ENCODE results near the gene CIB1.

The CIB1 gene

GRCh38 chr15:90232941-90233386, 777 bp downstream of the CIB1 start:
- Histone ChIP-seq H3K27ac (peak overlapping the region; percentile 92 to 96), H3K36me3 (peaks cover 20 to 57% (median 43%) of the 10 kb centered on the region in 3 donors), H3K4me1 (peaks cover 0 to 41% (median 25%) of the 10 kb centered on the region in 4 donors), H3K4me3 (peak overlapping the region; percentile 80 to 97), H3K9me3 (no peaks in the 10 kb centered on the region), H3K27me3 (no peaks in the 10 kb centered on the region)
- no peak for TF ChIP-seq CTCF (IDR thresholded peaks at IDR 0.05)
- intact Hi-C loops (cut with DNase I; ENCODE audit: low total_unique reads), result no loop called here
- no peak for DNase-seq

- Histone ChIP-seq H3K4me1 (peaks cover 0 to 41% (median 25%) of the 10 kb centered on the region in 4 donors), H3K4me3 (peak overlapping the region in 1 of 2 donors; percentile 97), H3K36me3 (peaks cover 28 to 57% (median 43%) of the 10 kb centered on the region in 3 donors), H3K9me3 (no peaks in the 10 kb centered on the region), H3K27ac (peak overlapping the region; percentile 92 to 96), H3K27me3 (no peaks in the 10 kb centered on the region)
- no peak for TF ChIP-seq CTCF (IDR thresholded peaks at IDR 0.05)
- no peak for DNase-seq
- intact Hi-C loops (cut with DNase I; ENCODE audit: low total_unique reads), result no loop called here
Observed at GRCh38 chr15:90232196-90232595, 1.5 kb downstream of the CIB1 start.

GRCh38 chr15:90231028-90232017, 2.4 kb downstream of the CIB1 start:
- Histone ChIP-seq H3K4me3 (no peak overlapping the region), H3K36me3 (peaks cover 37 to 58% (median 51%) of the 10 kb centered on the region in 3 donors), H3K27ac (peak overlapping the region in 1 of 2 donors; percentile 20), H3K9me3 (no peaks in the 10 kb centered on the region), H3K4me1 (peaks cover 0 to 41% (median 25%) of the 10 kb centered on the region in 4 donors), H3K27me3 (no peaks in the 10 kb centered on the region)
- TF ChIP-seq CTCF (IDR thresholded peaks at IDR 0.05), result no peak
- intact Hi-C loops (cut with DNase I; ENCODE audit: low total_unique reads), result no loop called here
- DNase-seq, result peak in 1 of 2 donors; percentile 51

GRCh38 chr15:90230610-90231009, 3.1 kb downstream of the CIB1 start:
- no peak overlapping the region for H3K4me3 ChIP-seq
- H3K36me3 ChIP-seq, result peaks cover 44 to 60% (median 58%) of the 10 kb centered on the region in 3 donors
- DNase-seq, result no peak
- no peaks in the 10 kb centered on the region for H3K9me3 ChIP-seq
- peaks cover 0 to 41% (median 25%) of the 10 kb centered on the region in 4 donors for H3K4me1 ChIP-seq
- no peak overlapping the region for H3K27ac ChIP-seq
- intact Hi-C loops (cut with DNase I; ENCODE audit: low total_unique reads), result no loop called here
- TF ChIP-seq CTCF (IDR thresholded peaks at IDR 0.05), result no peak
- no peaks in the 10 kb centered on the region for H3K27me3 ChIP-seq

GRCh38 chr15:90230071-90230494, 3.7 kb downstream of the CIB1 start:
- Histone ChIP-seq H3K4me1 (peaks cover 0 to 41% (median 24%) of the 10 kb centered on the region in 4 donors), H3K36me3 (peaks cover 49 to 65% (median 63%) of the 10 kb centered on the region in 3 donors), H3K9me3 (no peaks in the 10 kb centered on the region), H3K27ac (no peak overlapping the region), H3K27me3 (no peaks in the 10 kb centered on the region), H3K4me3 (no peak overlapping the region)
- intact Hi-C loops (cut with DNase I; ENCODE audit: low total_unique reads), result no loop called here
- no peak for DNase-seq
- TF ChIP-seq CTCF (IDR thresholded peaks at IDR 0.05), result no peak

All from tibial artery (tissue), 4 donors.